Measurements from ENCODE around the gene ZCCHC8.
"Not testable (repeated sequence)": the region's sequence is repeated elsewhere in the genome, so short reads cannot be mapped to it uniquely, and the experiment has no call there.

Gene ZCCHC8

GRCh38 chr12:122473543-122474323 lies 27.0 kb downstream of the ZCCHC8 start:
- in situ Hi-C loops (cut with MboI; ENCODE audit: low sequenced_read_pairs): no loop called here

- in situ Hi-C loops (cut with MboI; ENCODE audit: low sequenced_read_pairs): no loop called here
Observed at GRCh38 chr12:122471324-122472226, 29.2 kb downstream of the ZCCHC8 start.

GRCh38 chr12:122470576-122470975 lies 30.2 kb downstream of the ZCCHC8 start:
- in situ Hi-C loops (cut with MboI; ENCODE audit: low sequenced_read_pairs): not testable (repeated sequence)

- in situ Hi-C loops (cut with MboI; ENCODE audit: low sequenced_read_pairs): not testable (repeated sequence)
Observed at GRCh38 chr12:122469856-122470255, 30.9 kb downstream of the ZCCHC8 start.

- in situ Hi-C loops (cut with MboI; ENCODE audit: low sequenced_read_pairs): no loop called here
Observed at GRCh38 chr12:122467983-122468382, 32.7 kb downstream of the ZCCHC8 start.

GRCh38 chr12:122464317-122465042 lies 36.3 kb downstream of the ZCCHC8 start:
- in situ Hi-C loops (cut with MboI; ENCODE audit: low sequenced_read_pairs): not testable (repeated sequence)

GRCh38 chr12:122460641-122461040 lies 40.1 kb downstream of the ZCCHC8 start:
- in situ Hi-C loops (cut with MboI; ENCODE audit: low sequenced_read_pairs): no loop called here

- in situ Hi-C loops (cut with MboI; ENCODE audit: low sequenced_read_pairs): no loop called here
Observed at GRCh38 chr12:122460061-122460460, 40.7 kb downstream of the ZCCHC8 start.

- in situ Hi-C loops (cut with MboI; ENCODE audit: low sequenced_read_pairs): no loop called here
Observed at GRCh38 chr12:122459211-122459610, 41.5 kb downstream of the ZCCHC8 start.

GRCh38 chr12:122458105-122459035 lies 42.4 kb downstream of the ZCCHC8 start:
- in situ Hi-C loops (cut with MboI; ENCODE audit: low sequenced_read_pairs): no loop called here

- in situ Hi-C loops (cut with MboI; ENCODE audit: low sequenced_read_pairs): no loop called here
Observed at GRCh38 chr12:122457627-122458026, 43.1 kb downstream of the ZCCHC8 start.

- in situ Hi-C loops (cut with MboI; ENCODE audit: low sequenced_read_pairs): no loop called here
Observed at GRCh38 chr12:122454739-122455138, 46.0 kb downstream of the ZCCHC8 start.

- in situ Hi-C loops (cut with MboI; ENCODE audit: low sequenced_read_pairs): no loop called here
Observed at GRCh38 chr12:122454250-122454721, 46.4 kb downstream of the ZCCHC8 start.

GRCh38 chr12:122452701-122453285 lies 47.9 kb downstream of the ZCCHC8 start:
- in situ Hi-C loops (cut with MboI; ENCODE audit: low sequenced_read_pairs): no loop called here

- in situ Hi-C loops (cut with MboI; ENCODE audit: low sequenced_read_pairs): no loop called here
Observed at GRCh38 chr12:122449317-122449716, 51.4 kb downstream of the ZCCHC8 start.

GRCh38 chr12:122447825-122448224 lies 52.9 kb downstream of the ZCCHC8 start:
- in situ Hi-C loops (cut with MboI; ENCODE audit: low sequenced_read_pairs): not testable (repeated sequence)

- in situ Hi-C loops (cut with MboI; ENCODE audit: low sequenced_read_pairs): not testable (repeated sequence)
Observed at GRCh38 chr12:122446390-122446789, 54.3 kb downstream of the ZCCHC8 start.

- in situ Hi-C loops (cut with MboI; ENCODE audit: low sequenced_read_pairs): not testable (repeated sequence)
Observed at GRCh38 chr12:122444071-122444470, 56.7 kb downstream of the ZCCHC8 start.

- in situ Hi-C loops (cut with MboI; ENCODE audit: low sequenced_read_pairs): not testable (repeated sequence)
Observed at GRCh38 chr12:122438822-122439221, 61.9 kb downstream of the ZCCHC8 start.

All from HL-60/S4 (cell line).